Parathyroid adenoma (tissue), 2 donors: ENCODE measurements around the gene TMEM25.
A peak's percentile ranks its signal among the peaks of the same experiment; 100 is the strongest.
"Not testable (repeated sequence)": the region's sequence is repeated elsewhere in the genome, so short reads cannot be mapped to it uniquely, and the experiment has no call there.

Experiments
- H2AFZ ChIP-seq: fragments of 300-600 bp; sonication (generic); one replicate; pipeline ENCODE4 v1.7.0; 2017; ENCODE audit warnings: antibody characterized with exemption, mild to moderate bottlenecking
- H3K27ac ChIP-seq: fragments of 300-600 bp; sonication (generic); one replicate; pipeline ENCODE4 v1.7.0; 2017
- H3K27me3 ChIP-seq: fragments of 300-600 bp; sonication (generic); one replicate; pipeline ENCODE4 v1.7.0; 2017; ENCODE audit warnings: low read length; ENCODE audit not compliant: control insufficient read depth, insufficient read depth
- H3K36me3 ChIP-seq: fragments of 300-600 bp; sonication (generic); one replicate; pipeline ENCODE4 v1.7.0; 2017; ENCODE audit warnings: low read length; ENCODE audit not compliant: control insufficient read depth, insufficient read depth
- H3K4me1 ChIP-seq: fragments of 300-600 bp; sonication (generic); one replicate; pipeline ENCODE4 v1.7.0; 2017; ENCODE audit warnings: control low read depth
- H3K4me2 ChIP-seq: fragments of 300-600 bp; sonication (generic); one replicate; pipeline ENCODE4 v1.7.0; 2017; ENCODE audit warnings: low read length
- H3K4me3 ChIP-seq: fragments of 300-600 bp; sonication (generic); one replicate; pipeline ENCODE4 v1.7.0; 2017; ENCODE audit warnings: low read depth, low read length
- H3K79me2 ChIP-seq: fragments of 300-600 bp; sonication (generic); one replicate; pipeline ENCODE4 v1.7.0; 2017; ENCODE audit warnings: control low read depth
- H3K9ac ChIP-seq: fragments of 300-600 bp; sonication (generic); one replicate; pipeline ENCODE4 v1.7.0; 2017; ENCODE audit warnings: mild to moderate bottlenecking
- H3K9me3 ChIP-seq: fragments of 300-600 bp; sonication (generic); one replicate; pipeline ENCODE4 v1.7.0; 2017; ENCODE audit warnings: low read length; ENCODE audit not compliant: control insufficient read depth
- TF ChIP-seq, protein P1 (sequence below): fragments of 300-600 bp; sonication (generic); IDR thresholded peaks from one replicate; pipeline ENCODE4 v1.7.0; 2017; ENCODE audit warnings: antibody characterized with exemption, mild to moderate bottlenecking
- donor health status: primary hyperparathyroidism.

TMEM25 gene

GRCh38 chr11:118569670-118570069 lies 38.7 kb downstream of the TMEM25 start:
- H2AFZ ChIP-seq, result no peak overlapping the region
- H3K4me3 ChIP-seq, result no peak overlapping the region
- peaks cover 12% of the 10 kb centered on the region for H3K79me2 ChIP-seq
- H3K27me3 ChIP-seq, result no peaks in the 10 kb centered on the region
- H3K36me3 ChIP-seq, result no peaks in the 10 kb centered on the region
- H3K9me3 ChIP-seq, result no peaks in the 10 kb centered on the region
- no peak overlapping the region for H3K4me2 ChIP-seq
- peaks cover 3% of the 10 kb centered on the region for H3K4me1 ChIP-seq
- TF ChIP-seq, protein P1, sequence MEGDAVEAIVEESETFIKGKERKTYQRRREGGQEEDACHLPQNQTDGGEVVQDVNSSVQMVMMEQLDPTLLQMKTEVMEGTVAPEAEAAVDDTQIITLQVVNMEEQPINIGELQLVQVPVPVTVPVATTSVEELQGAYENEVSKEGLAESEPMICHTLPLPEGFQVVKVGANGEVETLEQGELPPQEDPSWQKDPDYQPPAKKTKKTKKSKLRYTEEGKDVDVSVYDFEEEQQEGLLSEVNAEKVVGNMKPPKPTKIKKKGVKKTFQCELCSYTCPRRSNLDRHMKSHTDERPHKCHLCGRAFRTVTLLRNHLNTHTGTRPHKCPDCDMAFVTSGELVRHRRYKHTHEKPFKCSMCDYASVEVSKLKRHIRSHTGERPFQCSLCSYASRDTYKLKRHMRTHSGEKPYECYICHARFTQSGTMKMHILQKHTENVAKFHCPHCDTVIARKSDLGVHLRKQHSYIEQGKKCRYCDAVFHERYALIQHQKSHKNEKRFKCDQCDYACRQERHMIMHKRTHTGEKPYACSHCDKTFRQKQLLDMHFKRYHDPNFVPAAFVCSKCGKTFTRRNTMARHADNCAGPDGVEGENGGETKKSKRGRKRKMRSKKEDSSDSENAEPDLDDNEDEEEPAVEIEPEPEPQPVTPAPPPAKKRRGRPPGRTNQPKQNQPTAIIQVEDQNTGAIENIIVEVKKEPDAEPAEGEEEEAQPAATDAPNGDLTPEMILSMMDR, result no peak
- no peak overlapping the region for H3K9ac ChIP-seq
- no peak overlapping the region for H3K27ac ChIP-seq

GRCh38 chr11:118570787-118571186 lies 39.8 kb downstream of the TMEM25 start:
- H3K79me2 ChIP-seq, result peaks cover 19% of the 10 kb centered on the region
- no peak overlapping the region for H3K27ac ChIP-seq
- H3K4me1 ChIP-seq, result peaks cover 3% of the 10 kb centered on the region
- no peak overlapping the region for H2AFZ ChIP-seq
- H3K9me3 ChIP-seq, result no peaks in the 10 kb centered on the region
- H3K4me2 ChIP-seq, result no peak overlapping the region
- H3K4me3 ChIP-seq, result no peak overlapping the region
- H3K27me3 ChIP-seq, result no peaks in the 10 kb centered on the region
- no peaks in the 10 kb centered on the region for H3K36me3 ChIP-seq
- no peak overlapping the region for H3K9ac ChIP-seq
- TF ChIP-seq, protein P1, result no peak

DNA sequence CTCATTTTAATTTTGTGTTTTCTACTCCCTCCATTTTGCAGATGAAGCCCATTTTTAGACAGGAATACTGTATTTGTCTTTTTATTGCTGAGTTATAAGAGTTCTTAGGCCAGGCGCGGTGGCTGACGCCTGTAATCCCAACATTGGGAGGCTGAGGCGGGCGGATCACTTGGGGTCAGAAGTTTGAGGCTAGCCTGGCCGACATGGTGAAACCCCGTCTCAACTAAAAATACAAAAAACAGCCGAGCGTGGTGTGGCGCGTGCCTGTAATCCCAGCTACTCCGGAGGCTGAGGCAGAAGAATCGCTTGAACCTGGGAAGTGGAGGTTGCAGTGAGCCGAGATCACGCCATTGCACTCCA lies 40.7 kb downstream of the TMEM25 start:
- H3K9ac ChIP-seq, result not testable (repeated sequence)
- peak overlapping the region; percentile 98 for H2AFZ ChIP-seq

DNA sequence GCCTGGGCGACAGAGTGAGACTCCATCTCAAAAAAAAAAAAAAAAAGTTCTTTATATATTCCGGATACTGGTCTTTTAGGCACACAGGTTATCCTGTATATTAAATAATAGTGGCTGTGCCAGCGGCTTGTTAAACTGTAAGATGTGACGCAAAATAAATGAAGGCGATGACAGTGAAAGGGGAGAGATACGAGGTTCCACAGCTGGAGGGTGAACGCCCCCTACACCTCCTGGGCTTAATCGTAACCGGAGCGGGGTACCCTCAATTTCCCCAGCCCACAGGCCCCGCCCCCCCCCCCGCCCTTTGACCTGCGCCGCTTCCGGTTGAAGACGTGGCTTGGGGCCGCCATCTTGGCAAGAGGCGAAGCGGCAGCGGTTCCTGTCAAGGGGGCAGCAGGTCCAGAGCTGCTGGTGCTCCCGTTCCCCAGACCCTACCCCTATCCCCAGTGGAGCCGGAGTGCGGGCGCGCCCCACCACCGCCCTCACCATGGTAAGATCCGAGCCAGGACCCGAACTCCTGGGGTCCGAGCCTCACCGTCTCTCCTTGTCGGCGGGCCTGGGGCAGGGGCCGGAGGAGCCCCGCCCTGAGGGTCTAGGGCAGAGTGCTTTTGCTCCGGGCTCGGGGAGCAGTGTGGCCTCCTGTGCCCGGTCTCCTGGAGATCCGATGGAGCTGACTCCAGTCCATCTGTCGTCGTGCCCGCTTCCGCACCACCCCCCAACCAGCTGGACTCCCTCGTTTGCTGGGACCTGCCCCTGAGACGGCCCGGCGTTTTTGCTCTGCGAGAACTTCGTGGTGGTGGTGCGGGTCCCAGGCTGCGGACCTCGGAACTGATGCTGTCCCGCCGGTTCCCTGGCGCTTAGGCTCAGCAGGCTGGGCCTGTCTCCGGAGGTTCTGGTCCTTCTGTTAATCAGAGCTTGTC lies 41.3 kb downstream of the TMEM25 start, which contains the start of gene ARCN1:
ARCN1 (plus strand) TSS at position 349 of the 920 bp plus-strand sequence; CDS start at position 488, 139 bp downstream.
- no peaks in the 10 kb centered on the region for H3K27me3 ChIP-seq

More for the DNA sequence above, 40.7 kb downstream of the TMEM25 start:
- peaks cover 22% of the 10 kb centered on the region for H3K79me2 ChIP-seq
- H3K9me3 ChIP-seq, H3K27me3 ChIP-seq, H3K36me3 ChIP-seq, H3K4me1 ChIP-seq, H3K4me2 ChIP-seq: not testable (repeated sequence)
- H3K4me3 ChIP-seq, result peak overlapping the region; percentile 97
- H3K27ac ChIP-seq, result peak overlapping the region; percentile 96

DNA sequence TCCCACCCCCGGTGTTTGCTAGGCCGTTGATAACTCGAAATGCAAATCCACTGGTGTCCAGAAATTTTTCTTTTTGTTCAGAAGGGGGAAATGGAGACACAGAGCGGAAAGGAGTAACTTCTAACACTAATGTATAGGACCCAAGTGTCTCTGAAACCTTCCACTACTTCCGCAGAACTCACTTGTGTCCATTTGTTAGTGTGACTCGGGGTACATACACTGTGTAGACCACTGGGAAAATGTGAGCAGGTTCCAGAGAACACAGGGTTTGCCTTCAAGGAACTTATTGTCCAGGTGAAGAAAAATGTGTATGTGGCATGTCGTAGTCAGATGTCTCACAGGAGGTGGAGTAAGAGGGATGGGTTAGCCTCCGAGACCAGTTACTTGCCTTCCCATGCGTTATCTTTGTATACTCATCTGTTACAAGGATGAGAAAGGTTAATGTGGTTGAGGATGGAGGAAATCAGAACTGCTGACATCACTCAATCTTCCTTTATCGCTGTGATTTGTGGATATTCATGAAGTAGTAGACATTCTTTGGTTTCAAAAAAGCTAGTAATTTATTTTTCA lies 42.1 kb downstream of the TMEM25 start:
- Histone ChIP-seq H2AFZ (peak overlapping the region; percentile 98), H3K79me2 (peaks cover 31% of the 10 kb centered on the region), H3K27ac (peak overlapping the region; percentile 96), H3K4me1 (peaks cover 3% of the 10 kb centered on the region), H3K9ac (peak overlapping the region; percentile 84), H3K4me2 (peak overlapping the region; percentile 52), H3K9me3 (no peaks in the 10 kb centered on the region), H3K36me3 (no peaks in the 10 kb centered on the region), H3K4me3 (peak overlapping the region; percentile 97), H3K27me3 (no peaks in the 10 kb centered on the region)
- TF ChIP-seq, protein P1, result no peak

More for the DNA sequence above, 41.3 kb downstream of the TMEM25 start, which contains the start of gene ARCN1:
- Histone ChIP-seq H3K79me2 (peaks cover 26% of the 10 kb centered on the region), H3K4me3 (peak within 1 kb of the TSS; percentile 97), H2AFZ (peak within 1 kb of the TSS; percentile 98), H3K36me3 (no peaks in the 10 kb centered on the region), H3K9me3 (no peaks in the 10 kb centered on the region), H3K4me2 (peak within 1 kb of the TSS; percentile 52), H3K27ac (peak within 1 kb of the TSS; percentile 96), H3K4me1 (peaks cover 3% of the 10 kb centered on the region), H3K9ac (peak within 1 kb of the TSS; percentile 84)
- TF ChIP-seq, protein P1, result no peak
